GM21576 (cell line): ENCODE results near the gene GAA.

Experiments used
- ATAC-seq: cut with Tn5 transposase; IDR thresholded peaks from one replicate; pipeline ENCODE4 v1.9.1; 2021; ENCODE audit warnings: mild to moderate bottlenecking, moderate library complexity; ENCODE audit not compliant: unreplicated experiment

Gene GAA

GRCh38 chr17:80102664-80103448 lies 1.5 kb downstream of the GAA start:
- ATAC-seq: no peak

DNA sequence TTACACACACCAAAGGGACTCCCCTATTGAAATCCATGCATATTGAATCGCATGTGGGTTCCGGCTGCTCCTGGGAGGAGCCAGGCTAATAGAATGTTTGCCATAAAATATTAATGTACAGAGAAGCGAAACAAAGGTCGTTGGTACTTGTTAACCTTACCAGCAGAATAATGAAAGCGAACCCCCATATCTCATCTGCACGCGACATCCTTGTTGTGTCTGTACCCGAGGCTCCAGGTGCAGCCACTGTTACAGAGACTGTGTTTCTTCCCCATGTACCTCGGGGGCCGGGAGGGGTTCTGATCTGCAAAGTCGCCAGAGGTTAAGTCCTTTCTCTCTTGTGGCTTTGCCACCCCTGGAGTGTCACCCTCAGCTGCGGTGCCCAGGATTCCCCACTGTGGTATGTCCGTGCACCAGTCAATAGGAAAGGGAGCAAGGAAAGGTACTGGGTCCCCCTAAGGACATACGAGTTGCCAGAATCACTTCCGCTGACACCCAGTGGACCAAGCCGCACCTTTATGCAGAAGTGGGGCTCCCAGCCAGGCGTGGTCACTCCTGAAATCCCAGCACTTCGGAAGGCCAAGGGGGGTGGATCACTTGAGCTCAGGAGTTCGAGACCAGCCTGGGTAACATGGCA lies 2.2 kb downstream of the GAA start:
- ATAC-seq: no peak

DNA sequence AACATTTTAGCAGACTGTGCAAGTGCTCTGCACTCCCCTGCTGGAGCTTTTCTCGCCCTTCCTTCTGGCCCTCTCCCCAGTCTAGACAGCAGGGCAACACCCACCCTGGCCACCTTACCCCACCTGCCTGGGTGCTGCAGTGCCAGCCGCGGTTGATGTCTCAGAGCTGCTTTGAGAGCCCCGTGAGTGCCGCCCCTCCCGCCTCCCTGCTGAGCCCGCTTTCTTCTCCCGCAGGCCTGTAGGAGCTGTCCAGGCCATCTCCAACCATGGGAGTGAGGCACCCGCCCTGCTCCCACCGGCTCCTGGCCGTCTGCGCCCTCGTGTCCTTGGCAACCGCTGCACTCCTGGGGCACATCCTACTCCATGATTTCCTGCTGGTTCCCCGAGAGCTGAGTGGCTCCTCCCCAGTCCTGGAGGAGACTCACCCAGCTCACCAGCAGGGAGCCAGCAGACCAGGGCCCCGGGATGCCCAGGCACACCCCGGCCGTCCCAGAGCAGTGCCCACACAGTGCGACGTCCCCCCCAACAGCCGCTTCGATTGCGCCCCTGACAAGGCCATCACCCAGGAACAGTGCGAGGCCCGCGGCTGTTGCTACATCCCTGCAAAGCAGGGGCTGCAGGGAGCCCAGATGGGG lies 3.1 kb downstream of the GAA start:
- ATAC-seq: no peak

- no peak for ATAC-seq
These were observed 3.6 kb downstream of the GAA start for GRCh38 chr17:80104956-80105375.

DNA sequence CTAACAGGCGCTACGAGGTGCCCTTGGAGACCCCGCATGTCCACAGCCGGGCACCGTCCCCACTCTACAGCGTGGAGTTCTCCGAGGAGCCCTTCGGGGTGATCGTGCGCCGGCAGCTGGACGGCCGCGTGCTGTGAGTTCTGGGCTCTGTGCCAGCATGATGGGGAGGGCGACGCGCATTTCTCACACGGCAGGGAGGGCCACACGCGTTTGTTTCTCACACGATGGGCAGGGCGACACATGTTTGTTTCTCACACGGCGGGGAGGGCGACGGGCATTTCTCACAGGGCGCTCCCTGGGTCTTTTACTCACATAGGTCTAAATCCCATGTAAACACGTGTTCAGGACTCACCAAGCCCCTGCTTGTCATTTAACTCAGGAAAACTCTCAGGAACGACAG lies 4.4 kb downstream of the GAA start:
- no peak for ATAC-seq

- ATAC-seq: no peak
These were observed 4.8 kb downstream of the GAA start for GRCh38 chr17:80106176-80106575.

GRCh38 chr17:80106751-80107150 lies 5.4 kb downstream of the GAA start:
- ATAC-seq: no peak

GRCh38 chr17:80107231-80108021 lies 6.0 kb downstream of the GAA start:
- ATAC-seq: no peak

DNA sequence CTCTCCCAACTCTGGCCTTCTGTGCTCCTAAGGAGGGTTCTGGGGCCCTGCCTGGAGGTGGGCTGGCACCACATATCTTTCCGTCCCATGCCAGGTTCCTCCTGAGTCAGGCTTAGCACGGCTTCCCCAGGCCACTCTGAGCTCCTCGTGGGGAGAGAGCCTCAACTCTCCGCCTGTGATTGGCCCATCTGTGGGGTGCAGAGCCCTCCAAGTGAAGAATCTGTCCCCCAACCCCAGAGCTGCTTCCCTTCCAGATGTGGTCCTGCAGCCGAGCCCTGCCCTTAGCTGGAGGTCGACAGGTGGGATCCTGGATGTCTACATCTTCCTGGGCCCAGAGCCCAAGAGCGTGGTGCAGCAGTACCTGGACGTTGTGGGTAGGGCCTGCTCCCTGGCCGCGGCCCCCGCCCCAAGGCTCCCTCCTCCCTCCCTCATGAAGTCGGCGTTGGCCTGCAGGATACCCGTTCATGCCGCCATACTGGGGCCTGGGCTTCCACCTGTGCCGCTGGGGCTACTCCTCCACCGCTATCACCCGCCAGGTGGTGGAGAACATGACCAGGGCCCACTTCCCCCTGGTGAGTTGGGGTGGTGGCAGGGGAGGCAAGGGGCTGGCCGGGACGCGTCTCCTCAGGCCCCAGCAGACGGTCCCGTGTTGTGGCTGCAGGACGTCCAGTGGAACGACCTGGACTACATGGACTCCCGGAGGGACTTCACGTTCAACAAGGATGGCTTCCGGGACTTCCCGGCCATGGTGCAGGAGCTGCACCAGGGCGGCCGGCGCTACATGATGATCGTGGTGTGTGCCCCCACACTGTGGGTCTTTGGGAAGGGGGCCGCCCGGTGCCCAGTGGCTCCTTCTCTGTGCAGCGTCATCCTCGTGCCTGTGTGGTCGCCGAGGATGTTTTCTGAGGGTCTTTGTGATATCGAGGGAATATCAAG lies 6.9 kb downstream of the GAA start:
- ATAC-seq: no peak

GRCh38 chr17:80109066-80109660 lies 7.8 kb downstream of the GAA start:
- no peak for ATAC-seq

- no peak for ATAC-seq
These were observed 8.5 kb downstream of the GAA start for GRCh38 chr17:80109713-80110446.

- ATAC-seq: no peak
These were observed 9.0 kb downstream of the GAA start for GRCh38 chr17:80110447-80110812.

GRCh38 chr17:80110927-80111701 lies 9.7 kb downstream of the GAA start:
- ATAC-seq: no peak

- ATAC-seq: no peak
These were observed 10.5 kb downstream of the GAA start for GRCh38 chr17:80111702-80112470.

- no peak for ATAC-seq
These were observed 11.2 kb downstream of the GAA start for GRCh38 chr17:80112471-80113032.

GRCh38 chr17:80113033-80113484 lies 11.7 kb downstream of the GAA start:
- ATAC-seq: no peak

GRCh38 chr17:80114758-80115157 lies 13.4 kb downstream of the GAA start:
- ATAC-seq: no peak
